Midbrain (tissue), 1 donor: Measurements from ENCODE around the gene BICD2.
A peak's percentile ranks its signal among the peaks of the same experiment; 100 is the strongest.
"Not testable (repeated sequence)": the region's sequence is repeated elsewhere in the genome, so short reads cannot be mapped to it uniquely, and the experiment has no call there.

ENCODE experiments used
- DNase-seq: peaks from one replicate; lab custom pipeline; 2025; lab: John Stamatoyannopoulos, UW

BICD2 gene

DNA sequence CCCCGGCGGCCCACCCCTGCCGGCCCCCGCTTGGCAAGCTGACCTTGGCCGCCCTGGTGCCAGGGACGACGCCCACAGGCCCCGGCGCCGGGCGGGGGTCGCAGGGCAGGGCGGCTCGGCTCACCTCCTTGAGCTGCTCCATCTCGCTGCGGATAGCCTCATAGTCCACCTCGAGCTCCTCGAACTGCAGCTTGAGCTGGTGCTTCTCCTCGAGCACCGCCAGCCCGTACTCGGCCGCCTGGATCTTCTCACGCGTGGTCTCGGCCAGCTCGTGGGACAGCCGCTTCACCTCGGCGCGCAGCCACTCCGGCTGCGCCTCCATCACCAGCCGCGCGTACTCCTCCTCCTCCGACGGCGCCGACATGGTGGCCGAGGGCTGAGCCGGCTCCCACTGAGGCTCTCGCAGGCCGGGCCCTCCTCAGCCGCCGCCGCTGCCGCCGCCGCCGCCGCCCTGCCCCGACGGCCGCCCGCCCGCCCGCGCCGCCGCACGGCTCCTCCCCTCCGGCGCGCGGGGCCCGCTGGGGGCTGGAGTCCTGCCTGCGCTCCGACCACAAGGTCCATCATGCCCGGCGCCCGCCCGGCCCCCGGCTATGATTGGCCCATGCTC lies at the start of gene BICD2:
TSS of gene BICD2 (minus strand) at position 453 of the 607 bp plus-strand sequence. CDS start at position 364, 89 bp downstream.
- DNase-seq, result no peak

DNA sequence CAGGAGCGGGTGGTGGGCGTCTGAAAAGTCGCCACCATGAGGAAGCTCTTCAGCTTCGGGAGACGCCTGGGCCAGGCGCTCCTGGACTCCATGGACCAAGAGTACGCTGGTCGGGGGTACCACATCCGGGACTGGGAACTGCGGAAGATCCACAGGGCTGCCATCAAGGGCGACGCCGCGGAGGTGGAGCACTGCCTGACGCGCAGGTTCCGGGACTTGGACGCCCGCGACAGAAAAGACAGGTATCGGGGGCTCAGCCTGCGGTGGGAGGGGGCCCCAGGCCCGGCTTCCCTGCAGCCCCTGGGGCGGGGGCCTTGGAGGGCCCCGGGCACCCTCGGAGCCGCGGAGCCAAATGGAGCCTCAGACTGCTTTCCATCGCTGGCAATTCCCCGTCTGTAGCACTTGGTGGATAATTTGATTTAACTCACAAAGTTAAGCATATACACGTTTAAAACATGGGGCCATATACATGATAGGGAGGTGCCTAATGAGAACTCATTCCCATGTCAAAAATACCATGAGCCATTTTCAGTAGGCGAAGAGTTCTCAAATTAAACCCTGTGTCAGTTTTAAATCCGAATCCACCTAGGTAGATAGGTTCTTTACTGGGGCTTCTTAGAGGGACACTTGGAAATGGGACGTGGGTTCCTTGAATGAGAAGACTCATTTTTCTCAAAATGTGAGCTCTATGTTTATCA lies 45.1 kb upstream of the BICD2 start:
- DNase-seq, result not testable (repeated sequence)

DNA sequence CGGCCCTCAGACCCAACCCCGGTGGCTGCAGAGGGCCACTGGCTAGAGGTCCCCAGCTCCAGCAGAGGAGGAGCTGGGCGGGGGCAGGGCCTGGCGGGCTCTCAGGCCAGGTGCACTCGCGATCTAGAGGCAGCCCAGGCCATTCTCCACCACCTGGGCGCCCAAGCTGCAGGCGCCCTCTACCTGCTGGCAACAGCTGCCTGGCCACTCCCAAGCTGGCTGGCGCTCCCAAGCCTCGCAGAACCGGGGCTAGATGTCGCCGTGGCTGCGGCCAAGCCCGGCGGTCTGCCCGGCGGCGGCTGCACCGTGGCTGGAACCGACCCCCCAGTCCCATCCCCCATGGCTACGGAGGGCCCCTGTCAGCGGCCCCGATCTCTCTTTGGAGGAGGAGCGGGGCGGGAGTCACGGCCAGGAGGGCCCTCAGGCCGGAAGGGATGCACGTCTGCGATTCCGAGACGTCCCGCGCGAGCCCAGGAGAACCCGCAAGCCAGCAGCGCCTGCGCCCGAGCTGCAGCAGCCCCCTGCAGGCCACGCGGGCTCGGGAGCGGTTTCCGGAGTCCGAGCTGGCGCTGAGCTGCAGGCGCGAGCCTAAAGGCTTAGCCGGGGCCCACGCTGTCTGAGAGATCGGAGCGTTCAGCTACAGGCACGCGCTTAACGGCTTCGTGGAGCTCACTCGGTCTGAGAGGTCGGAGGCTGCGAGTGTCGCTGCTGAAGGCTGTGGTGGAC lies 44.3 kb upstream of the BICD2 start:
- DNase-seq, result peak; percentile 13

DNA sequence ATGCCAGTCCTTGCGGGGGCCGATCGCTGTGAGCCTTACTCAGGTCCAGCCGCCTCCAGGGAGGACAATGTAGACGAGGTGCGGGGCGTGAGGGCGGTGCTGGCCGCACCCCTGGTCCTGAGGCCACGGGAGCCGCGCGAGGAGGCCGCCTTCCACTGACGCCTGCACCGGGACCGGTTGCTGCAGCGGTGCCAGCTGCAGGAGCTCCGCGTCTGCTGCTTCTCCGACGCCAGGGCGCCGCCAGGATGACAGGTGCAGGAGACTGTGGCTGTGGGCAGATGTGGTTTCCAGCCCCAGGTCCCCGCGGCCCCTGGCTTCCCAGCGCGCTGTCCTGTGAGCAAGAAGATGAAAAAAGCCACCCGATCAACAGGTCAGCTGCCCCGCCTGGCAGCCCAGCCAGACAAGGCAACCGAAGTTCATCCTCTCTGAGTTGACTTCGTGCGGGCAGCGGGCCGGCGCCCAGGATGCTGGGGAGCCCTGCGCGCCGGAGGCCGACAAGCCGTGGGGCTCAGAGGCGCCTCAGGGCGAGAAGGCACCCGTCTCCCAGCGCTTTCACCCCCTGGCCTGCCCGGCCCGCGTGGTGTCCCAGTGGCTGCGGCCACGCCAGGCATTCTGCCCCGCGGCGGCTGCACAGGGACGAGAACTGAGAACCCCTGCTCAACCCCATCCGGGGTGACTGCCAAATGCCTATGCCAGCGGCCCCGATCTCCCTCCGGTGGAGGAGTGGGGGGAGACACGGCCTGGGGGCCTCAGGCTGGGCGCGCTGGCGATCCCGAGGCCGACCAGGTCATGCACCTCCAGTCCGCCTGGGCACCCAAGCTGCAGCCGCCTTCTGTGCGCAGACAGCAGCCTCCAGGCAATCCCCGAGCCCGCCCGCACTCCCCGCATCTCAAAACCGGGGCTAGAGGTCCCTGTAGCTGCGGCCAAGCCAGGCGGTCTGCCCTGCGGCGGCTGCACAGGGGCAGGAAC lies 43.4 kb upstream of the BICD2 start:
- DNase-seq, result no peak

DNA sequence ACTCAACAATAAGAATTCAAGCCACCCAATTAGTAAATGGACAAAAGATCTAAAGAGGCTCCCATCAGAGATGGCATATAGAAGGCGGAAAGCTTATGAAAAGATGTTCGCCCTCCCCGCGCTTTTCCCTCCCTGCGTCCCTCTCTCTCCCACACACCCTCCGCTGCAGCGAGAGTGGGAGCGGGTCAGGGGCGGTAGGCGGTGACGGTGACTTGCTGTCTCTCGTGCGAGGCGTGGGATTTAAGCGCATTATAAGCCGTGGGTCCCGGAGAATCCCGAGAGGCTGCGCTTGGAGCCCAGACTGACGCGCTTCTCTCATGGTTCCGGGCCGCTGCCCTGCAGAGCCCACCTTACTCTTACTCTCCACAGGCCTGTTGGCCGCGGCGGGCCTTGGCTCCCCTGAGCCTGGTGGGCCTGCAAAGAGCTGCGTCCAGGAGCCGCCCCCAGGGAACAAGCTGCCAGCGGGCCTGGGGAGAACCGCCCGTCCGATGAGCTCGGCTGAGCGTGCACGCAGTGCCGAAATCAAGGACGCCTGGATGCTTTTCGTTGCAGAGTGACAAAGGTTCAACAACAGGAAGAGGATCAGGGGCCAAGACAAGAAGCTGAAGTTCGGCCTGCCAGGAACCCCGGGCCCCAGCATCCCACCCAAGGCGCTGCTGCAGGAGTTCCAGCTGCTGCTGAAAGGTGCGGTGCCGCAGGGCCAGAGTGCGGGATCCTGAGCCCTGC lies 42.6 kb upstream of the BICD2 start:
- no peak for DNase-seq

DNA sequence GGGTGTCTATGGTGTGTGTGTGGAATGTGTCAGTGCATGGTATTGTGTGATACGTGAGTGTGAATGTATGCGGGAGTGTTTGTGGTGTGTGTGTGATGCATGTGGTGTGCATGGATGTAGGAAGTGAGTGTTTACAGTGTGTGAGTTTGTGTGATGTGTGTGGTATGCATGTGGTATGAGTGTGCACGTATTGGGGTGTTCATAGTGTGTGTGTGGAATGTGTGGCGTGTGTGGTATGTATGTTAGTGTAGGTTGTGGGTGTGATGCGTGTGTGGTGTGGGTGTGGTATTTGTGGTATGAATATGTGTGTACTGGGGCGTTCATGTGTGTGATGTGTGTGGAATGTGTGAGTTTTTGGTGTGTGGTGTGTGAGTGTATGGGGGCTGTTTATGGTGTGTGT lies 40.1 kb upstream of the BICD2 start:
- no peak for DNase-seq

DNA sequence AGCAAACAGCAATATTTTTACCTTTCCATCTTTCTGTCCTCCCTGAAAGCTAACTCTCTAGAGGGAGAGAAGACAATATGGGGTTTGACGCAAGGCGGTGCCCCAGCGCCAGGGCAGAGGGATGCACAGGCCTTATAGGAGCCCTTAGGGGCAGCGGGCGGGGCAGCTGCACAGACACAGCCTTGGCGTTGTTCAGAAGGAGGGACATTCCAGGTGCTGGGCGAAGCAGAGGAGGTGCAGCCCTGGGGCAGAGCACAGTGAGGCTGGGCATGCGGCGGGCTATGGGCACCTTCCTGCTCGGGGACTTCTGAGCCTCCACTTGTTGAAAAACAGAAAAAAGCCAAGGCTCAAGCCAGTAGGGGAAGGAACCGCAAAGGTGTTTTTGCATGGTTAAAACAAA lies 33.7 kb upstream of the BICD2 start:
- DNase-seq, result no peak

DNA sequence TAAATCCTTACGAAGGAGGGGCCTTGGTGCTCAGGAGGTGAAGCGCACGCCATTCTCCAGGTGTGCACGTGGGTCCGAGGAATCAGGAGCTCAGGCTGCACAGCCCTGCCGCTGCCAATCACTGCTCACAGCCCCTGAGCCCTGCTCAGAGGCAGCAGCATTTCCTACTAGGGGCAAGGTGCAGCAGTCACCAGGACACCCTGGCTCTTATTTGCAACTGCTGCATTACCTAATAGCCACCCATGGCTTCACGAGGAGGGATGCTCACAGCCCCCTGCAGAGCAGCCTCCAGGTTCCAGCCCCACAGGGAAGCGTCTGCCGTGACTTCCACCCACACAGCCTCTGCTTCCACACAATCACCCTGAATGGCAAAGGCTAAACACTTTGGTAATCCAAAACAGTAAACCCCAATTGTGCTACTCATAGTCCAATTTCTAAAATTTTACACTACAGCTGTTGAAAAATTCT lies 31.7 kb upstream of the BICD2 start:
- not testable (repeated sequence) for DNase-seq

DNA sequence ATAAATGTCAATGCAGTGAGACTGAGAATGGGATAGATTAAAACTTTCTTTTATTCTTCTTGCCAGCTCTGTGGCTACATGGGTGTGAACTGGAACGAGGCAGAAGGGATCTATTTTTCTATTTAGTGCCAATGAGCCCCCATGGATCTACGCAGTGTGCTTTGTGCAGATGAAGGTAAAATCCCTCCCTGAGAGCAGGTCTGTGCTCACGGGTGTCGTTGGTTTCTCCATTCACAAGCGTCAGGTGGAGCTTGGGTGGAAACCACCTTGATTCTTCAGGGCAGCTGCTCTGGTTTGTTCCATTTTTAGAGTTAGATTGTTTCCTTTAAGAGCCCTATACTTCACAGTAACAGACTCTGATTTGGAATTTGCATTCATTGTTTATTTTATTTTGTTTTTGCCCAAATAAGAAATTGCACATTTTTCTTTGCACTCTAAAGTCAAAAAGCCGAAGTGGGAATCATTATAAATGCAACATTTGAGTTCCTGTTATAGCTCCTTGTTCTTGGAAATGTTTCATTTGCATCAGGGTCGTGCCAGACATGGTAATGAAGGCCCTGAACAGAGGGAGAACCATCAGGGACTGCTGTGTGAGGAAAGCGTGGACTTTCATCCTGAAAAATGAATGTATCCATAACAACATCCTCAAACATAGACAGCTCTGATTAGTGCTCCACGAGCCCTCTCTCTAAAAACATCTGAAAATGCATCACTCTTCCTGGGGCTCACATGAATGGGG lies 31.1 kb upstream of the BICD2 start:
- no peak for DNase-seq

DNA sequence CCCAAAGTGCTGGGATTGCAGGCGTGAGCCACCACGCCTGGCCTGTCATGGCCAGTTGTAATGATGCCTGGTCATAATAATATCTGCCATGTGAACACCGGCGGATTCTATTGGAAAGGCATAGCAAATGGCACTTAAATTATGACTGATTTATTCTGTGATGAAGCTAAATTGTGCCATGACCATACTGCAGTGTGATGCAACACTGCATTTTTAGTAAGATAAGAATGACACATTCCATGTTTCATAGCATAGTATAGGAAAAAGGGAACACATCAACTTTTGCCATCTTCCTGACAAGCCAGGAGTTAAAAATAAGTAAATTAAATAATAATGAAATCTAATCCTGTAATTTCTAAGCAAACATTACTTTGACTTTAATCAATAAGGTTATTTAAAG lies 30.4 kb upstream of the BICD2 start:
- DNase-seq, result no peak

DNA sequence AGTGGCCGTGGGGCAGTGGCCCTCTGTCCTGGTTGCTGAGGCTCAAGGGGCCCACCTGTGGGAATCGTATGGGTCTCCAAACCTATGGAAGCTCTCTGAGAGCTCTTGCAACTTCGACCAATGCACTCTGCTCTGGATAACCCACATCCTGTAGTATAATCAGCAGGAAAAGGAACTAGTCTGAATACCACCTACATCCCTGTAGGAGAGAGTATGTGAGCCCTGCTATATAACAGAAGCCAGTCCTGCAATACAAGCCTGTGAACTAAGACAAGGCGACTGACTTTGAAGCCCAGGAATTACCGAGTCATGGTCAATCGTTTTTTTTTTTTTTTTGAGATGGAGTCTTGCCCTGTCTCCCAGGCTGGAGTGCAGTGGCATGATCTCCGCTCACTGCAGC lies 29.8 kb upstream of the BICD2 start:
- DNase-seq, result no peak

DNA sequence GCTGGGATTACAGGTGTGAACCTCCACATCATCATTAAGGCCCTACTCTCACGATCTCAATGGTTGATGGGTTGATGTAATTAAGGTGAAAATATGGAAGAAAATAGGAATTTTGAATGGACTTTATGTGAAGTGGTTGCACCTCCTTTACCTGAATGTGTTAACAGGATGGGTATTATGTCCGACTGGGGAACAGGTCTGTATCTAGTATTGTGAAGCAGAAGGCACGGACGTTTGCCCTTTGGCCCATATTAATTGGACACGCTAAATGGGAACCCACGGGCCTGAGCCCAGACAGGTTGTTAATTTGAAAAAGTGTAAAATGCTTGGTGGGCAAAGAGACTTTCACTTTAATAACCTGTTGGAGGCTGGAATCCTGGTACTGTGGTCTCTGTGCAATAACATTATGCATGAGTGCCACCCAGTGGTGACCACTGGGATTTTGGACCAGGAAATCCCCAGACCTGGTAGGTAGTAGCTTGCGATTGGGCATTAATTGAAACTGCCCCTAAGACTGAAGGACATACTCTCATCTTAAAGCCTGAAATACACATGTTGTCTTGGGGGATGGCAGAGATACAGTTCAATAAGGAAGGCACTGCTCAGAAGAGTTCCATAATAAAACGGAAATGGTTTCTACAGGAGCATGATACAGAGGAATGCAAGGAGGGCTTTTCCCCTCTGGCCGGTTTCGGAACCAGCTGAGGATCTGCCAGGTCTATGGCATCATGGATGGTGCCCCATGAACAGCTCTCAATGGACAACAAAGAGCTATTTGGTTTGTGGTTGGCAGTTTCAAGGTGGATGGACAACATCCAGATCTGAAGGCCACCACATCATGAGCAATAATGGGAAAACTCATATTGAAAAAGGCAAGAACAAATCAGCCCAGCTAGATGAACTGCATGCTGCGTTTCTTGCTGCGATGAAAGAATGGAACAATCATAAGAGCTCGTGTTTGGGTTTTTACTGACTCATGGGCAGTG lies 26.2 kb upstream of the BICD2 start:
- DNase-seq, result peak; percentile 85

DNA sequence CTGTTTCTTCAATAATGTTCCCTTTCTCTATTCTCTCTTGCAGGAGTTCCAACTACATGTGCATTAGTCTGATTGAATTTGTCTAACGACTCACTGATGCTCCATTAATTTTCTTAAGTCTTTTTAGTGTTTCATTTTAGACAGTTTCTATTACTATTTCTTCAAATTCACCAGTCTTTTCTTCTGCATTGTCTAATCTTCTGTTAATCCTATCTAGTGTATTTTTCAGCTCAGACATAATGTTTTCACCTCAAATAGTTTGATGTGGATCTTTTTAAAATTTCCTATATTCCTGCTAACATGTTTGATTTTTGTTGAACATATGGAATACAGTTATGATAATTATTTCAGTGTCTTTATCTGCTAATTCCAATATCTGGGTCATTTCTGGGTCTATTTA lies 21.7 kb upstream of the BICD2 start:
- DNase-seq, result no peak

DNA sequence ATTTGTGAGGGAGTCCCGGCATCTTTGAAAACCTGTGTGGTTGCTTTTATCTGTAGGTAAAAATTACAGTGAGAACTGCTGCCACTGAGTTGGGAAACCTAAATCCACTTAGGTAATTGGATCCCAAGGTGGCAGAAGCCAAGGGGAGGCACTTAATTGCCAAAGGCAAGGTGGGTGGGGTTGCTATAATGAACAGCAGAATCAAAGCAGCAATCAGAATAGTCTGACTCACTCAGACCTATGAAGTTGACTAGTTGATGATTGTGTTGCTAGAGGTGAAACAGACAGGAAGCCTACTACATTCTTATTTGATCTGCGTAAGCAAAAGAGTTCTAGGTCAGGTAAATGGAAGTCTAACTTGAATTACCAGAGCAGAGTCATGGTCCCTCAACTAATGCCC lies 17.3 kb upstream of the BICD2 start:
- no peak for DNase-seq

DNA sequence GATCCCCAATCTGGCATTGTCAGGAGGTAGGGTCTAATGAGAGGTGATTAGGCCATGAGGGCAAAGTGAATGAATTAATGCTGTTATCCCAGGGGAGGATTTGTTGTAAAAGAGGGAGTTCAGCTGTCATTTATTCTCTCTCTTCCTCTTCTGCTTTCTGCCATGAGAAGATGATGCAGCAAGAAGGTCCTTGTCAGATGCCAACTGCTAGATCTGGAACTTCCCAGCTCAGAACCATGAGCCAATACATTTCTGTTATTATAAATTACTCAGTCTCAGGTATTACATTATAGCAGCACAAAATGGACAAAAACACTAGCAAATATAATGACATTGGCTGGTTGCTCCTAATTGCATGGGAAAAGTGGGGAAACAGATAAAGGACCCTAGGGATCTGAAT lies 15.6 kb upstream of the BICD2 start:
- no peak for DNase-seq

DNA sequence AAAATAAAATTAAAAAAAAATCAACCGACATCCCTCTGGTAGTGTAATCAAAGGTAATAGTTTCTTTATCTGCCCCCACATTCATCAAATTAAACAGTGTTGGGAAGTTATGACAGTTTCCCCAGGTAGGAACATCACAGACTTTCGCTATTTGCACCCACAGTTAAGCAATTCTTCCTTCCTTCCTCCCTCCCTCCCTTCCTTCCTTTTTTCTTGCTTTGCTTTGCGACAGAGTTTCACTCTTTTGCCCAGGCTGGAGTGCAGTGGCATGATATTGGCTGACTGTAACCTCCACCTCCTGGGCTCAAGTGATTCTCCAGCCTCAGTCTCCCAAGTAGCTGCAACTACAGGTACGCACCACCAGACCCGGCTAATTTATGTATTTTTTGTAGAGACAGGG lies 10.8 kb upstream of the BICD2 start:
- no peak for DNase-seq

DNA sequence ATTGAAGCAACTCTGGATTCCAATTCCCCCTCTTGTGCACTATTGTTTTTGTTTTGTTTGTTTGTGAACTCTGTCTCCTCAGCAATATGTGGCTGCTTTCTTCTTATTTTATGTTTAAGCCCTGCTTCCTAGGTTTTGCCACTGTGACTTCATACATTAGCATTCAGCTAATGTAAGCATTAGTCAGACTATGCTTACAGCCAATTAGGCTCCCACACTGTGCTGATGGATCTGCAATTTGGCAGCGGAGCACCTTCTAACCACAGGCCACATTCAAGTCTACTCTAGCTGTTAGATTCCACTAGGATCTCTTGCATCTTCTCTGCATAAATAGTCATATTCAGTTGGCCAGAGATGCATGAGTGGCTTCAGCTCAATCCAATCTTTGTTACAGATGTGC lies 9.6 kb upstream of the BICD2 start:
- no peak for DNase-seq

DNA sequence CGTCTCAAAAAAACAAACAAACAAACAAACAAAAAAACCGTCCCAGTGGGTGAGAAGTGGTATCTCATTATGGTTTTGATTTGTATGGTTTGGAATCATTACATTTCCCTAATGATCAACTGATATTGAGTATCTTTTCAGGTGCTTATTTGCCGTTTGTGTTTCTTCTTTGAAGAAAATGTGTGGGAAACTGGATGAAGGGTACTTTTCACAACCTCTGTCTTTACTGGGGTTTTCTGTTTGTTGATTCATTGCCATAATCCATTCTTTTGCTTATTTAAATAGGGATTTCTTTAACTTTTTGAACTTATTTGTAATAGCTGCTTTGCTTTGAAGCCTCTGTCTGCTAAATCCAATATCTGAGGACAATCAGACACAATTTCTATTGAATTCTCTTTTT lies 9.2 kb upstream of the BICD2 start:
- DNase-seq, result no peak

DNA sequence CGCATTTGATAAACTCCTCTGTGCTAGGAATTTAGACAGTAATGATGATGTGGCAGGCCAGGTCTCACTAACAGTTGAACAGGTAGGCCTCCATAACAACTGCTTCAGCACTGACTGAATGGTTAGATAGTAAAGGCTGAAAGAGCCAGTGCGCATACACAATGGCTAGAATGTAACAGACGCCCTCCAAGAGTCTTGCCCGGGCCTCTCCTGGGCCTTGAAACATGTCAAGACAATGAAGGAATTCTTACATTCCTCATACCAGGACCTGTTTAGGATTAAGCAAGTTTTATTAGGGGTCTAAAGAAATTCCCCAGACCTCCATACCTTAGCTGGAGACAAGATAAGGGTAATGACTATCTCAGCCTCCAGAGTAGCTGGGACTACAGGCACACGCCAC lies 6.7 kb upstream of the BICD2 start:
- DNase-seq, result no peak
